IMR-90 (cell line): ENCODE measurements around the gene TMC4. TPM values are rescaled to one million over a fixed set of nuclear protein-coding genes. Genes with fewer than 3 reads are reported as not detected.

ENCODE experiments used
- ATAC-seq: fragments of 200-7000 bp; cut with Tn5 transposase; 2 replicates; pipeline ENCODE4 v1.9.1; 2020; ENCODE audit warnings: low read depth, mild to moderate bottlenecking, moderate library complexity
- BruUV-seq: library from RNA; stranded (reverse); fragments of 400-500 nt; replicated peaks from 2 replicates; lab custom pipeline; 2021; lab: Mats Ljungman, UMichigan
- CTCF ChIA-PET: fragments of 300-600 bp; formaldehyde crosslinking; extraction: SDS; loops from one replicate; lab custom pipeline; 2021; ENCODE audit warnings: antibody characterized with exemption; lab: Yijun Ruan, JAX
- POLR2A ChIA-PET: fragments of 300-600 bp; sonication (Branson Sonifier 250); formaldehyde crosslinking; loops from one replicate; lab custom pipeline; 2022; ENCODE audit warnings: antibody characterized with exemption; ENCODE audit not compliant: unreplicated experiment; lab: Charles Lee
- DNase-seq: peaks from one replicate; pipeline ENCODE4 v3.0.0; 2013
- H2AFZ ChIP-seq: replicated peaks from 2 replicates; pipeline ENCODE3; 2013; ENCODE audit warnings: low read length, mild to moderate bottlenecking; ENCODE audit not compliant: poor library complexity
- H2AK5ac ChIP-seq: 2 replicates; pipeline ENCODE4 v1.6.1; 2013; ENCODE audit warnings: low read depth, low read length, inconsistent platforms
- H2AK9ac ChIP-seq: replicated peaks from 2 replicates; pipeline ENCODE3; 2013; ENCODE audit warnings: mild to moderate bottlenecking, low read depth, low read length, moderate library complexity; ENCODE audit not compliant: poor library complexity
- H2BK120ac ChIP-seq: 2 replicates; pipeline ENCODE4 v1.6.1; 2013; ENCODE audit warnings: low read depth, low read length, inconsistent platforms
- H2BK15ac ChIP-seq: 3 replicates; pipeline ENCODE4 v1.6.1; 2013; ENCODE audit warnings: low read depth, low read length, inconsistent platforms
- H2BK20ac ChIP-seq: 2 replicates; pipeline ENCODE4 v1.6.1; 2013; ENCODE audit warnings: low read depth, mild to moderate bottlenecking, inconsistent platforms, low read length, moderate library complexity
- H2BK5ac ChIP-seq: 2 replicates; pipeline ENCODE4 v1.6.1; 2013; ENCODE audit warnings: mild to moderate bottlenecking, low read depth, low read length, inconsistent platforms; ENCODE audit not compliant: poor library complexity, severe bottlenecking
- H3K14ac ChIP-seq: replicated peaks from 2 replicates; pipeline ENCODE4 v1.6.1; 2013; ENCODE audit warnings: low read depth, low read length, inconsistent platforms
- H3K18ac ChIP-seq: 2 replicates; pipeline ENCODE4 v1.6.1; 2013; ENCODE audit warnings: low read depth, low read length, control low read depth
- H3K23ac ChIP-seq: 2 replicates; pipeline ENCODE4 v1.6.1; 2013; ENCODE audit warnings: low read depth, low read length, inconsistent platforms
- H3K27ac ChIP-seq: 2 replicates; pipeline ENCODE4 v1.5.1; 2013; ENCODE audit warnings: mild to moderate bottlenecking, control low read depth, low read length; ENCODE audit not compliant: insufficient read depth
- H3K27me3 ChIP-seq: 2 replicates; pipeline ENCODE4 v1.6.1; 2013; ENCODE audit warnings: low read length; ENCODE audit not compliant: control insufficient read depth, insufficient read depth
- H3K36me3 ChIP-seq: 2 replicates; pipeline ENCODE4 v1.6.1; 2013; ENCODE audit warnings: low read length, mixed read lengths; ENCODE audit not compliant: control insufficient read depth, insufficient read depth
- H3K4ac ChIP-seq: 2 replicates; pipeline ENCODE4 v1.6.1; 2013; ENCODE audit warnings: low read depth, low read length, inconsistent platforms
- H3K4me1 ChIP-seq: 2 replicates; pipeline ENCODE4 v1.6.1; 2013; ENCODE audit warnings: low read length, mixed read lengths; ENCODE audit not compliant: control insufficient read depth, insufficient read depth
- H3K4me2 ChIP-seq: 2 replicates; pipeline ENCODE4 v1.6.1; 2013; ENCODE audit warnings: low read depth, mild to moderate bottlenecking, control low read depth, low read length, moderate library complexity
- H3K4me3 ChIP-seq: 2 replicates; pipeline ENCODE4 v1.5.1; 2013; ENCODE audit warnings: low read depth, mild to moderate bottlenecking, control low read depth, low read length, moderate library complexity; ENCODE audit not compliant: insufficient read depth
- H3K56ac ChIP-seq: 2 replicates; pipeline ENCODE4 v1.6.1; 2013; ENCODE audit warnings: low read length, inconsistent platforms; ENCODE audit not compliant: insufficient read depth; ENCODE audit errors: extremely low read depth
- H3K79me1 ChIP-seq, 2 experiments: 2 replicates each; pipeline ENCODE4 v1.6.1; 2013; ENCODE audit warnings: low read length in 2 of 2, inconsistent platforms in 1 of 2, low read depth in 1 of 2
- H3K9ac ChIP-seq: 2 replicates; pipeline ENCODE4 v1.6.1; 2013; ENCODE audit warnings: low read depth, low read length, control low read depth
- H3K9me1 ChIP-seq: 2 replicates; pipeline ENCODE4 v1.6.1; 2013; ENCODE audit warnings: low read length, inconsistent platforms; ENCODE audit not compliant: insufficient read depth
- H3K9me3 ChIP-seq: 2 replicates; pipeline ENCODE4 v1.6.1; 2013; ENCODE audit warnings: low read length; ENCODE audit not compliant: control insufficient read depth, insufficient read depth
- H4K20me1 ChIP-seq: 2 replicates; pipeline ENCODE4 v1.6.1; 2013; ENCODE audit warnings: low read length, inconsistent platforms; ENCODE audit not compliant: insufficient read depth
- H4K5ac ChIP-seq: 2 replicates; pipeline ENCODE4 v1.6.1; 2013; ENCODE audit warnings: mild to moderate bottlenecking, low read depth, low read length, control low read depth
- H4K8ac ChIP-seq, 2 experiments: 2 replicates each; pipeline ENCODE4 v1.6.1; 2013; ENCODE audit warnings: low read depth in 2 of 2, low read length in 2 of 2, control low read depth in 1 of 2, inconsistent platforms in 1 of 2
- H4K91ac ChIP-seq: 2 replicates; pipeline ENCODE4 v1.6.1; 2013; ENCODE audit warnings: low read depth, low read length, inconsistent platforms; ENCODE audit not compliant: insufficient read depth
- CTCF ChIP-seq: conservative IDR thresholded peaks from 2 replicates; pipeline ENCODE4 v1.5.1; 2012; ENCODE audit warnings: mild to moderate bottlenecking, low read depth, low read length, improper control_type of control experiment
- ELK1 ChIP-seq: fragments of 150-350 bp; IDR thresholded peaks from 2 replicates; pipeline ENCODE4 v1.6.1; 2016; ENCODE audit warnings: low read depth, mild to moderate bottlenecking, low read length, moderate library complexity, borderline replicate concordance
- FOS ChIP-seq: fragments of 150-350 bp; IDR thresholded peaks from 2 replicates; pipeline ENCODE4 v1.6.1; 2016; ENCODE audit warnings: low read depth, low read length
- POLR2A ChIP-seq: IDR thresholded peaks from 2 replicates; pipeline ENCODE4 v1.6.1; 2012; ENCODE audit warnings: mild to moderate bottlenecking, low read depth, low read length
- RCOR1 ChIP-seq: IDR thresholded peaks from 2 replicates; pipeline ENCODE4 v1.6.1; 2012; ENCODE audit warnings: mild to moderate bottlenecking, low read length, improper control_type of control experiment; ENCODE audit not compliant: insufficient replicate concordance
- WGBS, 2 experiments: methylation state at CpG; one replicate each; pipeline versions ENCODE4 v1.1.5 to v1.1.7; 2013; ENCODE audit warnings: missing lambda C conversion rate in 2 of 2; ENCODE audit not compliant: insufficient read length in 1 of 2; ENCODE audit errors: extremely low coverage in 2 of 2; 5-methylcytosine and 5-hydroxymethylcytosine counted together
- dilution Hi-C: fragments of 300-500 bp; cut with HindIII; formaldehyde crosslinking; loops from one replicate; pipeline ENCODE4 v1.14.3; 2018; ENCODE audit warnings: low sequenced_read_pairs; ENCODE audit not compliant: unreplicated experiment
- in situ Hi-C: fragments of 300-500 bp; cut with MboI; formaldehyde crosslinking; loops from 3 replicates; pipeline ENCODE4 v1.14.3; 2019; ENCODE audit warnings: low sequenced_read_pairs, inconsistent platforms, mixed read lengths
- intact Hi-C: fragments of 100-400 bp; cut with micrococcal nuclease; formaldehyde crosslinking; loops from 2 replicates; pipeline ENCODE4 v1.10.0; 2022
- polyA plus RNA-seq, 3 experiments: library from polyadenylated mRNA; depleted of rRNA; stranded (reverse); fragments of >200 nt; gene quantifications; 2 replicates each; pipeline ENCODE4 v1.2.3, GENCODE V29; 2012; ENCODE audit warnings: low replicate concordance in 1 of 3
- total RNA-seq: library from RNA; depleted of rRNA; stranded (reverse); fragments of >200 nt; gene quantifications from 2 replicates; pipeline ENCODE4 v1.2.3, GENCODE V29; 2012

The TMC4 gene
- total and polyA plus RNA-seq, 2 of the 4 experiments (the other 2 are of a cell fraction), result 0.72 to 1.1 TPM

GRCh38 chr19:54186934-54187381, 14.0 kb upstream of the TMC4 start:
- TF ChIP-seq POLR2A, result no peak
- TF ChIP-seq CTCF, result no peak
- TF ChIP-seq RCOR1, result no peak
- no peak for TF ChIP-seq FOS
- TF ChIP-seq ELK1, result no peak
- Histone ChIP-seq H2BK20ac (no peak overlapping the region), H3K9ac (no peak overlapping the region), H4K20me1 (peaks cover 16% of the 10 kb centered on the region), H3K9me1 (peaks cover 3% of the 10 kb centered on the region; the same call in 1 of the 2 replicates), H3K23ac (no peak overlapping the region), H3K79me1 (peaks cover 16 to 43% of the 10 kb centered on the region in 2 experiments), H3K27me3 (no peaks in the 10 kb centered on the region), H3K4me3 (no peak overlapping the region), H3K56ac (no peak overlapping the region), H2BK15ac (no peak overlapping the region), H3K4ac (no peak overlapping the region), H3K4me1 (peaks cover 3% of the 10 kb centered on the region), H2AFZ (no peak overlapping the region), H2BK120ac (no peak overlapping the region), H2AK9ac (no peak overlapping the region), H4K91ac (no peak overlapping the region), H3K27ac (no peak overlapping the region), H3K18ac (no peak overlapping the region), H3K14ac (no peak overlapping the region), H3K4me2 (no peak overlapping the region), H4K8ac (no peak overlapping the region), H4K5ac (no peak overlapping the region), H3K36me3 (peaks cover 25% of the 10 kb centered on the region), H3K9me3 (no peaks in the 10 kb centered on the region), H2AK5ac (no peak overlapping the region; the same call in 1 of the 2 replicates), H2BK5ac (no peak overlapping the region)
- in situ Hi-C loops (no loop called here), dilution Hi-C loops (no loop called here), intact Hi-C loops (no loop called here)
- TSS peak; percentile 20 for BruUV-seq
- ChIA-PET CTCF (no interaction called here), POLR2A (no interaction called here)
- WGBS, 2 experiments, result 83% methylated on average over 4 of the region's 11 CpGs; no CpG with 5 or more reads in 1 of the 2 experiments
- no peak for ATAC-seq
- no peak for DNase-seq
